Right cardiac atrium (tissue), 5 donors: ENCODE data around the gene ST3GAL3. TPM values are rescaled to one million over a fixed set of nuclear protein-coding genes. Genes with fewer than 3 reads are reported as not detected.
"Not testable (repeated sequence)": the region's sequence is repeated elsewhere in the genome, so short reads cannot be mapped to it uniquely, and the experiment has no call there.

ENCODE experiments used
- ATAC-seq, 2 donors: fragments of 200-7000 bp; cut with Tn5 transposase; one replicate each; pipeline versions ENCODE4 v1.8.0 to v1.9.1; 2020; ENCODE audit warnings: moderate library complexity in 2 of 2, mild to moderate bottlenecking in 1 of 2
- DNase-seq, 3 donors: peaks; one replicate each; pipeline ENCODE4 v3.0.0-alpha.2; 2020
- H3K27ac ChIP-seq: one replicate; pipeline ENCODE4 v1.5.1; 2013; ENCODE audit warnings: mild to moderate bottlenecking, low read length, control low read depth, moderate library complexity
- H3K27me3 ChIP-seq: one replicate; pipeline ENCODE4 v1.6.1; 2013; ENCODE audit not compliant: control insufficient read depth, insufficient read depth
- H3K4me1 ChIP-seq: one replicate; pipeline ENCODE4 v1.6.1; 2013; ENCODE audit warnings: low read length; ENCODE audit not compliant: control insufficient read depth, insufficient read depth
- H3K4me3 ChIP-seq: one replicate; pipeline ENCODE4 v1.5.1; 2013; ENCODE audit warnings: low read length, control low read depth
- H3K9me3 ChIP-seq: one replicate; pipeline ENCODE4 v1.6.1; 2013; ENCODE audit warnings: low read length; ENCODE audit not compliant: control insufficient read depth
- WGBS: extraction: QIAGEN DNeasy Blood & Tissue Kit; methylation state at CpG from one replicate; pipeline ENCODE4 v1.1.7; 2013; 5-methylcytosine and 5-hydroxymethylcytosine counted together
- intact Hi-C, 4 donors: fragments of 100-400 bp; cut with DNase I; formaldehyde crosslinking; loops; one replicate each; pipeline versions ENCODE4 v1.11.0 to v1.14.0; 2022 to 2023
- polyA plus RNA-seq: library from polyadenylated mRNA; stranded (reverse); fragments of 200-250 nt; gene quantifications from one replicate; pipeline ENCODE4 v1.2.3, GENCODE V29; 2013
- total RNA-seq, 4 donors: library from RNA; stranded (reverse); fragmentation: NEBNext Ultra II Directional; extraction: Animal tissue kit (Norgen Biotek cat#: 25700); gene quantifications; one replicate each; pipeline ENCODE4 v1.2.1, GENCODE V29; 2021
- donor health status: healthy with polysubstance abuse.
- donor health status: DM: no; HTN: yes; CAD: no.
- donor health status: DM: no; HTN: no; CAD: no.
- donor health status: DM: no; HTN: yes; CAD: no; lungs with severe emphysema.
- donor health status: DM: yes; HTN: yes; CAD: no.

The ST3GAL3 gene
- total and polyA plus RNA-seq, 5 donors, result 19.6 to 26.3 (median 21.9) TPM

DNA sequence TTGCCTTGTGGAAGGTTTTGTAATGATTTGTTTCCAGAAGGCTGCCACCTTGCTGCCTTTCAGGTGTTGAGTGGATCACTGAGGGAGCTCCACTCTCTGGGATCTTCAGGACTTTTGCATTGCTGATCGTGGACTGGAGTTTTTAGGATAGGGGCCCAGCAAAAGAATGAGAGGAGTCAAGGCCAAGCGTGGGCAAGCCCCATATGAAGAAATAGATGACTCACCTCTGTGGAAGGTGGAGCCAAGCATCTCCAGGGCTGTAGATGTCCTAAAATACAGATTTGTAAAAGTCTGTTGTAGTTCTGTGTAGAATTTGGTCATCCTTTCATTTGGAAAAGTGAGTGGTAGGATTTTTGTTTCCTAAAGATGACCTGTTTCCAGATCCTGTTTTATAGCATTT is 67.0 kb downstream of the ST3GAL3 start:
- ATAC-seq, result no peak
- Histone ChIP-seq H3K27ac (no peak overlapping the region), H3K27me3 (no peaks in the 10 kb centered on the region), H3K4me3 (no peak overlapping the region), H3K4me1 (no peaks in the 10 kb centered on the region), H3K9me3 (no peaks in the 10 kb centered on the region)
- 92% methylated on average over 2 of the region's 2 CpGs for WGBS
- DNase-seq, result no peak
- intact Hi-C loops, result no loop called here

- Histone ChIP-seq H3K27me3 (no peaks in the 10 kb centered on the region), H3K9me3 (no peaks in the 10 kb centered on the region), H3K4me1 (no peaks in the 10 kb centered on the region), H3K27ac (no peak overlapping the region), H3K4me3 (no peak overlapping the region)
- ATAC-seq, result no peak
- 96% methylated on average over 4 of the region's 4 CpGs for WGBS
- intact Hi-C loops, result no loop called here
- no peak for DNase-seq
Measured at GRCh38 chr1:43776043-43776761, 68.9 kb downstream of the ST3GAL3 start.

- H3K4me3 ChIP-seq, ATAC-seq, H3K27me3 ChIP-seq, H3K27ac ChIP-seq, intact Hi-C loops, DNase-seq, H3K4me1 ChIP-seq, H3K9me3 ChIP-seq: not testable (repeated sequence)
- WGBS, result 98% methylated on average over 3 of the region's 3 CpGs
Measured at GRCh38 chr1:43777916-43778315, 70.6 kb downstream of the ST3GAL3 start.

- H3K27ac ChIP-seq, result no peak overlapping the region
- ATAC-seq (no peak), DNase-seq (no peak)
- H3K9me3 ChIP-seq, result no peaks in the 10 kb centered on the region
- no peaks in the 10 kb centered on the region for H3K4me1 ChIP-seq
- intact Hi-C loops, result no loop called here
- no peak overlapping the region for H3K4me3 ChIP-seq
- no peaks in the 10 kb centered on the region for H3K27me3 ChIP-seq
- 83% methylated on average over 1 of the region's 1 CpG for WGBS
Measured at GRCh38 chr1:43779266-43779665, 71.9 kb downstream of the ST3GAL3 start.

GRCh38 chr1:43779805-43780403 is 72.6 kb downstream of the ST3GAL3 start:
- intact Hi-C loops, result no loop called here
- Histone ChIP-seq H3K4me1 (no peaks in the 10 kb centered on the region), H3K27ac (no peak overlapping the region), H3K4me3 (no peak overlapping the region), H3K9me3 (no peaks in the 10 kb centered on the region), H3K27me3 (no peaks in the 10 kb centered on the region)
- DNase-seq (no peak), ATAC-seq (no peak)
- WGBS, result 100% methylated on average over 1 of the region's 1 CpG

- no peaks in the 10 kb centered on the region for H3K27me3 ChIP-seq
- no peaks in the 10 kb centered on the region for H3K4me1 ChIP-seq
- DNase-seq (no peak), ATAC-seq (no peak)
- H3K4me3 ChIP-seq, result no peak overlapping the region
- intact Hi-C loops, result no loop called here
- 80% methylated on average over 2 of the region's 2 CpGs for WGBS
- H3K27ac ChIP-seq, result no peak overlapping the region
- no peaks in the 10 kb centered on the region for H3K9me3 ChIP-seq
Measured at GRCh38 chr1:43781574-43781973, 74.2 kb downstream of the ST3GAL3 start.

- Histone ChIP-seq H3K27ac (no peak overlapping the region), H3K4me3 (no peak overlapping the region), H3K27me3 (no peaks in the 10 kb centered on the region), H3K9me3 (no peaks in the 10 kb centered on the region), H3K4me1 (no peaks in the 10 kb centered on the region)
- ATAC-seq (peak in 1 of 2 donors; percentile 31), DNase-seq (no peak)
- WGBS, result 76% methylated on average over 4 of the region's 4 CpGs
- intact Hi-C loops, result no loop called here
Measured at GRCh38 chr1:43783096-43783670, 75.8 kb downstream of the ST3GAL3 start.

DNA sequence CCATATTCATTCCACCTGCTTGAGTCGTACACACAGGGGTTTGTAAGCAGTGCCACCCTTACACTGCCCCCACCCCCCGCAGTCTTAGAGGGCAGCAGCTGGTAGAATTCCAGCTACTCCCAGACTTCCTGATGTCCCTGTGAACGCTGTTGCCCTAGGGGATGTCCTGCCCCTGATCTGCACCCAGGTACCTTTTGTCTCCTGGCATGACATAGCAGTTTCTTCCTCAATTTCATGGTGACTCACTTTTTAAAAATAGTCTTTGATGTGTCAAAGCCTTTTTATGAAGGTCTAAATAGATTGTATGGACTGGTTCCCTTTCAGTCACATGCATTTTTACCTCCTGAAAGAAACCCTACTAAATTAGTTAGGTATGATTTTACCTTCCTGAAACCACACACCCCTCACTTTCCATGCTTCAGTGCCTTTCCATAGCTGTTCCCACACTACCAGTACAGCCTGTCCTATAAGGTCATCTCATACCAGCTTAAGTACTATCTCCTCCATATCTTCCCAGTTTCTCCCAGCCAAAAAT is 76.4 kb downstream of the ST3GAL3 start:
- no peak overlapping the region for H3K27ac ChIP-seq
- ATAC-seq, result peak in 1 of 2 donors; percentile 46
- H3K4me1 ChIP-seq, result no peaks in the 10 kb centered on the region
- H3K9me3 ChIP-seq, result no peaks in the 10 kb centered on the region
- no peak overlapping the region for H3K4me3 ChIP-seq
- no peaks in the 10 kb centered on the region for H3K27me3 ChIP-seq
- WGBS, result 73% methylated on average over 3 of the region's 3 CpGs
- DNase-seq, result no peak
- intact Hi-C loops, result no loop called here

DNA sequence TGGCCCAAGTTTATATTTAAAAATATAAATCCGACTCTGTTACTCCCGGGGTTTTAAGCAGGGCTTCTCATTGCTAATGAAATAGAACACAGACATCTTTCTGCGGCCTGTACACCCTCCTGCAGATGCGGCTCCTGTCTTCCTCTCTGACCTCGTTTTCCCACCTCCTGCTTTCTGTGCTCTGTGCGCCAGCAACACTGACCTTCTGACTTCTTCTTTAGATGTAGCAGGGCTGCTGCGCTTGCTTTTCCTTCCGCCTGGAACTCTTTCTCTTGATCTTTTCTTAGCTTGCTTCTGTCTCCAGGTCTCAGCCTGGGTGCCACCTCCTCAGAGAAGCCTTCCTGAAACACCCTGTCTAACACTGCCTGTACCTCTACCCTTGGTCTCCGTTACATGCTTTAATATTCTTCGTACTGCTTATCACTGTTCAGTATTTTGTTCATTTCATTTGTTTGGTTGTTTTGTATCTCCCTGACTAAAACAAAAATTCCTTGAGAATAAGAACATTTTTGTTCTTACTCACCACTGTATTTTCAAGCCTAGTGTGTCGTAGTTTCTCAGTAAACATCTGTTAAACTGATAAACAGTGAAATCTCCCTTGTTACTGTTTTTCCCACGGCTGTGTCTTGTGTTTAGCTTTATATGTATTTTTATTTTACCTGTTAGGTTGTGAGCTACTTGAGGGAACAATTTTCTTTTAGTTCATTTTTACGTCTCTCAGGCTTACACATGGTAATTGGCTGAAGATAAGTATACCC is 79.0 kb downstream of the ST3GAL3 start:
- intact Hi-C loops, result no loop called here
- Histone ChIP-seq H3K27me3 (no peaks in the 10 kb centered on the region), H3K4me3 (no peak overlapping the region), H3K4me1 (no peaks in the 10 kb centered on the region), H3K27ac (no peak overlapping the region), H3K9me3 (no peaks in the 10 kb centered on the region)
- peak in 1 of 2 donors; percentile 23 for ATAC-seq
- no peak for DNase-seq
- WGBS, result 73% methylated on average over 13 of the region's 13 CpGs

- Histone ChIP-seq H3K4me1 (no peaks in the 10 kb centered on the region), H3K27ac (no peak overlapping the region), H3K4me3 (no peak overlapping the region), H3K27me3 (no peaks in the 10 kb centered on the region), H3K9me3 (no peaks in the 10 kb centered on the region)
- peak; percentile 71 to 73 for ATAC-seq
- intact Hi-C loops, result no loop called here
- WGBS, result 35% methylated on average over 1 of the region's 1 CpG
- peak in 1 of 3 donors; percentile 63 for DNase-seq
Measured at GRCh38 chr1:43786960-43787359, 79.6 kb downstream of the ST3GAL3 start.
